Measurements from ENCODE around the gene CIC. TPM values are rescaled to one million over a fixed set of nuclear protein-coding genes. Genes with fewer than 3 reads are reported as not detected.

The CIC gene
- total and polyA plus RNA-seq, 2 of the 13 experiments (the other 11 are each of a cell fraction or from before 2014, with no cell fraction given), result 5.9 to 8.0 TPM

DNA sequence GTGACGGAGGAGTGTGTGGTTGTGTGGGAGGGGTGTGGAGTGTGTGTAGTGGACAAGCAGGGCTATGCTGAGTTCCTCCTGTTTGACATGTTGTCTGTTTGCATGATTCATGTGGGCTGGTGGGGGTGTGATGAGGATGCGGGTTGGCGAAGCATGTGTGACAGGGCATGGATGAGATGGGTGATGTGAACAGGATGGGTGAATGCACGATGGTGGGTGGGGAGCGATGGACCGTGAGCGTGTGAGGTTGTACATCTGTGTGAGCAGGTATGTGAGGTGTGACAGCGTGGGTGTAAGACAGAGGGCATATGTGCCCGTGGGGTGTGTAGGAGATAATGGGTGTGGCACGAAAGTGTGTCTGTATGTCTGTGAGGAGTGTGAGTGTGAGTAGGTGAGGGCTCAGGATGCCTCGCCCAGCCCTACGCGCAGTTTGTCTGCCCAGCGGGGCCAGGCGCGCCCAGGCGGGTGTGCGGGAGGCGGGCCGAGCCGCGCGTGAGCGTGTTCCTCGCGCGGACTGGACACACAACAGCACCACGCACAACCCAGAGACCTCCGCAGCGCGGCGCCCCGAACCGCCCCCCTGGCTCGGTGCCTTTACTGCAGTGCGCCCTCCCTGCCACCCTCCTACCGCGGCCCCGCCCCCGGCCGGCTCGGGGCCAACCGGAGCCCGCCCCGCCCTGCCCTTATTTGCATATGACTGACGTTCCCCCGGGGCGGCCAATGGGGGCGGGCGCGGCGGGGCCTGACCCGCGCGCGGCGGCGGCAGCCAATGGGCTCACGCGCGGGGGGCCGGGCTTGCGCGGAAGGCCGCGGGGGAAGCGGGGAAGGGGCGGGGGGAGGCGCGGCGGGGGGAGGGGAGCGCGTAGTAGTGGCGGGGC, 14.4 kb downstream of the CIC start (continued):
- TF ChIP-seq RBFOX2 (IDR thresholded peaks at IDR 0.05; ENCODE audit: low read depth, low read length) (peak; percentile 83), SP1 (IDR thresholded peaks at IDR 0.05) (no peak), SP1 (CRISPR knock-in tag; IDR thresholded peaks at IDR 0.05) (no peak; the same call in 1 of the 2 replicates), PAWR (CRISPR knock-in tag; IDR thresholded peaks at IDR 0.05; ENCODE audit: borderline replicate concordance) (0 out of 2 replicates have a peak, but pooled peaks have one; percentile 52), TRIM24 (CRISPR knock-in tag; IDR thresholded peaks at IDR 0.05) (no peak), HNRNPL (IDR thresholded peaks at IDR 0.05; ENCODE audit: low read depth, low read length) (no peak), FIP1L1 (IDR thresholded peaks at IDR 0.05; ENCODE audit: borderline replicate concordance, insufficient read depth, low read depth, low read length) (no peak), HOXD1 (CRISPR knock-in tag; IDR thresholded peaks at IDR 0.05) (no peak), NKX3-1 (CRISPR knock-in tag; IDR thresholded peaks at IDR 0.05) (no peak), MTF2 (CRISPR knock-in tag; IDR thresholded peaks at IDR 0.05; ENCODE audit: borderline replicate concordance) (no peak), ZFP37 (CRISPR knock-in tag; IDR thresholded peaks at IDR 0.05; ENCODE audit: borderline replicate concordance) (no peak), HNF4G (IDR thresholded peaks at IDR 0.05; ENCODE audit: borderline replicate concordance, low read depth, low read length) (no peak), HNF4G (CRISPR knock-in tag; IDR thresholded peaks at IDR 0.05; ENCODE audit: borderline replicate concordance, low read depth) (no peak), FLYWCH1 (CRISPR knock-in tag; IDR thresholded peaks at IDR 0.05) (no peak), KDM5B (CRISPR knock-in tag; IDR thresholded peaks at IDR 0.05; ENCODE audit: borderline replicate concordance) (peak; percentile 54; the same call in 1 of the 2 replicates), PHB2 (IDR thresholded peaks at IDR 0.05; ENCODE audit: partially characterized antibody) (no peak)
- TF ChIP-seq, protein P1, sequence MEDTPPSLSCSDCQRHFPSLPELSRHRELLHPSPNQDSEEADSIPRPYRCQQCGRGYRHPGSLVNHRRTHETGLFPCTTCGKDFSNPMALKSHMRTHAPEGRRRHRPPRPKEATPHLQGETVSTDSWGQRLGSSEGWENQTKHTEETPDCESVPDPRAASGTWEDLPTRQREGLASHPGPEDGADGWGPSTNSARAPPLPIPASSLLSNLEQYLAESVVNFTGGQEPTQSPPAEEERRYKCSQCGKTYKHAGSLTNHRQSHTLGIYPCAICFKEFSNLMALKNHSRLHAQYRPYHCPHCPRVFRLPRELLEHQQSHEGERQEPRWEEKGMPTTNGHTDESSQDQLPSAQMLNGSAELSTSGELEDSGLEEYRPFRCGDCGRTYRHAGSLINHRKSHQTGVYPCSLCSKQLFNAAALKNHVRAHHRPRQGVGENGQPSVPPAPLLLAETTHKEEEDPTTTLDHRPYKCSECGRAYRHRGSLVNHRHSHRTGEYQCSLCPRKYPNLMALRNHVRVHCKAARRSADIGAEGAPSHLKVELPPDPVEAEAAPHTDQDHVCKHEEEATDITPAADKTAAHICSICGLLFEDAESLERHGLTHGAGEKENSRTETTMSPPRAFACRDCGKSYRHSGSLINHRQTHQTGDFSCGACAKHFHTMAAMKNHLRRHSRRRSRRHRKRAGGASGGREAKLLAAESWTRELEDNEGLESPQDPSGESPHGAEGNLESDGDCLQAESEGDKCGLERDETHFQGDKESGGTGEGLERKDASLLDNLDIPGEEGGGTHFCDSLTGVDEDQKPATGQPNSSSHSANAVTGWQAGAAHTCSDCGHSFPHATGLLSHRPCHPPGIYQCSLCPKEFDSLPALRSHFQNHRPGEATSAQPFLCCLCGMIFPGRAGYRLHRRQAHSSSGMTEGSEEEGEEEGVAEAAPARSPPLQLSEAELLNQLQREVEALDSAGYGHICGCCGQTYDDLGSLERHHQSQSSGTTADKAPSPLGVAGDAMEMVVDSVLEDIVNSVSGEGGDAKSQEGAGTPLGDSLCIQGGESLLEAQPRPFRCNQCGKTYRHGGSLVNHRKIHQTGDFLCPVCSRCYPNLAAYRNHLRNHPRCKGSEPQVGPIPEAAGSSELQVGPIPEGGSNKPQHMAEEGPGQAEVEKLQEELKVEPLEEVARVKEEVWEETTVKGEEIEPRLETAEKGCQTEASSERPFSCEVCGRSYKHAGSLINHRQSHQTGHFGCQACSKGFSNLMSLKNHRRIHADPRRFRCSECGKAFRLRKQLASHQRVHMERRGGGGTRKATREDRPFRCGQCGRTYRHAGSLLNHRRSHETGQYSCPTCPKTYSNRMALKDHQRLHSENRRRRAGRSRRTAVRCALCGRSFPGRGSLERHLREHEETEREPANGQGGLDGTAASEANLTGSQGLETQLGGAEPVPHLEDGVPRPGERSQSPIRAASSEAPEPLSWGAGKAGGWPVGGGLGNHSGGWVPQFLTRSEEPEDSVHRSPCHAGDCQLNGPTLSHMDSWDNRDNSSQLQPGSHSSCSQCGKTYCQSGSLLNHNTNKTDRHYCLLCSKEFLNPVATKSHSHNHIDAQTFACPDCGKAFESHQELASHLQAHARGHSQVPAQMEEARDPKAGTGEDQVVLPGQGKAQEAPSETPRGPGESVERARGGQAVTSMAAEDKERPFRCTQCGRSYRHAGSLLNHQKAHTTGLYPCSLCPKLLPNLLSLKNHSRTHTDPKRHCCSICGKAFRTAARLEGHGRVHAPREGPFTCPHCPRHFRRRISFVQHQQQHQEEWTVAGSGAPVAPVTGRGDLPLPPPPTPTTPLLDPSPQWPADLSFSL (CRISPR knock-in tag; IDR thresholded peaks at IDR 0.05), result peak; percentile 69
- TF ChIP-seq, protein P2, sequence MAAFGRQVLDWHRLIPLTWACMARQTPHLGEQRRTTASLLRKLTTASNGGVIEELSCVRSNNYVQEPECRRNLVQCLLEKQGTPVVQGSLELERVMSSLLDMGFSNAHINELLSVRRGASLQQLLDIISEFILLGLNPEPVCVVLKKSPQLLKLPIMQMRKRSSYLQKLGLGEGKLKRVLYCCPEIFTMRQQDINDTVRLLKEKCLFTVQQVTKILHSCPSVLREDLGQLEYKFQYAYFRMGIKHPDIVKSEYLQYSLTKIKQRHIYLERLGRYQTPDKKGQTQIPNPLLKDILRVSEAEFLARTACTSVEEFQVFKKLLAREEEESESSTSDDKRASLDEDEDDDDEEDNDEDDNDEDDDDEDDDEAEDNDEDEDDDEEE (CRISPR knock-in tag; IDR thresholded peaks at IDR 0.05), result no peak
- TF ChIP-seq, protein P3, sequence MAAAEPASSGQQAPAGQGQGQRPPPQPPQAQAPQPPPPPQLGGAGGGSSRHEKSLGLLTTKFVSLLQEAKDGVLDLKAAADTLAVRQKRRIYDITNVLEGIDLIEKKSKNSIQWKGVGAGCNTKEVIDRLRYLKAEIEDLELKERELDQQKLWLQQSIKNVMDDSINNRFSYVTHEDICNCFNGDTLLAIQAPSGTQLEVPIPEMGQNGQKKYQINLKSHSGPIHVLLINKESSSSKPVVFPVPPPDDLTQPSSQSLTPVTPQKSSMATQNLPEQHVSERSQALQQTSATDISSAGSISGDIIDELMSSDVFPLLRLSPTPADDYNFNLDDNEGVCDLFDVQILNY (CRISPR knock-in tag; conservative IDR thresholded peaks at IDR 0.05), result no peak
- TF ChIP-seq, protein P4, sequence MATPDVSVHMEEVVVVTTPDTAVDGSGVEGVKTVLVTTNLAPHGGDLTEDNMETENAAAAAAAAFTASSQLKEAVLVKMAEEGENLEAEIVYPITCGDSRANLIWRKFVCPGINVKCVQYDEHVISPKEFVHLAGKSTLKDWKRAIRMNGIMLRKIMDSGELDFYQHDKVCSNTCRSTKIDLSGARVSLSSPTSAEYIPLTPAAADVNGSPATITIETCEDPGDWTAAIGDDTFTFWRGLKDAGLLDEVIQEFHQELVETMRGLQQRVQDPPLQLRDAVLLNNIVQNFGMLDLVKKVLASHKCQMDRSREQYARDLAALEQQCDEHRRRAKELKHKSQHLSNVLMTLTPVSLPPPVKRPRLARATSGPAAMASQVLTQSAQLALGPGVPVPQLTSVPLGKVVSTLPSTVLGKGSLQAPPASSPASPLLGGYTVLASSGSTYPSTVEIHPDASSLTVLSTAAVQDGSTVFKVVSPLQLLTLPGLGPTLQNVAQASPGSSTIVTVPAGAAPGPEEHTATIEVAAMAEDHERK (CRISPR knock-in tag; IDR thresholded peaks at IDR 0.05; ENCODE audit: low read depth), result no peak
